Left kidney (tissue), 8 donors: ENCODE data around the gene ENPP4. TPM values are rescaled to one million over a fixed set of nuclear protein-coding genes. Genes with fewer than 3 reads are reported as not detected.
A peak's percentile ranks its signal among the peaks of the same experiment; 100 is the strongest.
"Not testable (repeated sequence)": the region's sequence is repeated elsewhere in the genome, so short reads cannot be mapped to it uniquely, and the experiment has no call there.

Experiments
- DNase-seq: peaks from one replicate; pipeline ENCODE4 v3.0.0-alpha.2; 2013
- long read RNA-seq, 8 donors: transcript quantifications; one replicate each; lab custom pipeline, GENCODE V29; 2026
- polyA plus RNA-seq: library from polyadenylated mRNA; unstranded; fragments of 120-200 nt; gene quantifications from one replicate; pipeline ENCODE4 v1.2.1, GENCODE V29; 2013; ENCODE audit not compliant: insufficient read length

The ENPP4 gene, protein sequence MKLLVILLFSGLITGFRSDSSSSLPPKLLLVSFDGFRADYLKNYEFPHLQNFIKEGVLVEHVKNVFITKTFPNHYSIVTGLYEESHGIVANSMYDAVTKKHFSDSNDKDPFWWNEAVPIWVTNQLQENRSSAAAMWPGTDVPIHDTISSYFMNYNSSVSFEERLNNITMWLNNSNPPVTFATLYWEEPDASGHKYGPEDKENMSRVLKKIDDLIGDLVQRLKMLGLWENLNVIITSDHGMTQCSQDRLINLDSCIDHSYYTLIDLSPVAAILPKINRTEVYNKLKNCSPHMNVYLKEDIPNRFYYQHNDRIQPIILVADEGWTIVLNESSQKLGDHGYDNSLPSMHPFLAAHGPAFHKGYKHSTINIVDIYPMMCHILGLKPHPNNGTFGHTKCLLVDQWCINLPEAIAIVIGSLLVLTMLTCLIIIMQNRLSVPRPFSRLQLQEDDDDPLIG
- 17.8 TPM for polyA plus RNA-seq
- long read RNA-seq, donor 1, full-length matches to known transcripts = 5 of 5 reads
- long read RNA-seq, donor 1, partial matches to known transcripts = 0 of 5 reads
- long read RNA-seq, donor 1, other reads (novel, unspliced or antisense) = 0 of 5 reads
- long read RNA-seq, donor 2, full-length matches to known transcripts = 6 of 6 reads
- long read RNA-seq, donor 2, partial matches to known transcripts = 0 of 6 reads
- long read RNA-seq, donor 2, other reads (novel, unspliced or antisense) = 0 of 6 reads
- long read RNA-seq, donor 3, full-length matches to known transcripts = 2 of 2 reads
- long read RNA-seq, donor 3, partial matches to known transcripts = 0 of 2 reads
- long read RNA-seq, donor 3, other reads (novel, unspliced or antisense) = 0 of 2 reads
- long read RNA-seq, donor 4 = 0 reads
- long read RNA-seq, donor 5, full-length matches to known transcripts = 1 of 1 reads
- long read RNA-seq, donor 5, partial matches to known transcripts = 0 of 1 reads
- long read RNA-seq, donor 5, other reads (novel, unspliced or antisense) = 0 of 1 reads
- long read RNA-seq, donor 6, full-length matches to known transcripts = 4 of 4 reads
- long read RNA-seq, donor 6, partial matches to known transcripts = 0 of 4 reads
- long read RNA-seq, donor 6, other reads (novel, unspliced or antisense) = 0 of 4 reads
- long read RNA-seq, donor 7, full-length matches to known transcripts = 7 of 7 reads
- long read RNA-seq, donor 7, partial matches to known transcripts = 0 of 7 reads
- long read RNA-seq, donor 7, other reads (novel, unspliced or antisense) = 0 of 7 reads
- long read RNA-seq, donor 8, full-length matches to known transcripts = 3 of 3 reads
- long read RNA-seq, donor 8, partial matches to known transcripts = 0 of 3 reads
- long read RNA-seq, donor 8, other reads (novel, unspliced or antisense) = 0 of 3 reads

DNA sequence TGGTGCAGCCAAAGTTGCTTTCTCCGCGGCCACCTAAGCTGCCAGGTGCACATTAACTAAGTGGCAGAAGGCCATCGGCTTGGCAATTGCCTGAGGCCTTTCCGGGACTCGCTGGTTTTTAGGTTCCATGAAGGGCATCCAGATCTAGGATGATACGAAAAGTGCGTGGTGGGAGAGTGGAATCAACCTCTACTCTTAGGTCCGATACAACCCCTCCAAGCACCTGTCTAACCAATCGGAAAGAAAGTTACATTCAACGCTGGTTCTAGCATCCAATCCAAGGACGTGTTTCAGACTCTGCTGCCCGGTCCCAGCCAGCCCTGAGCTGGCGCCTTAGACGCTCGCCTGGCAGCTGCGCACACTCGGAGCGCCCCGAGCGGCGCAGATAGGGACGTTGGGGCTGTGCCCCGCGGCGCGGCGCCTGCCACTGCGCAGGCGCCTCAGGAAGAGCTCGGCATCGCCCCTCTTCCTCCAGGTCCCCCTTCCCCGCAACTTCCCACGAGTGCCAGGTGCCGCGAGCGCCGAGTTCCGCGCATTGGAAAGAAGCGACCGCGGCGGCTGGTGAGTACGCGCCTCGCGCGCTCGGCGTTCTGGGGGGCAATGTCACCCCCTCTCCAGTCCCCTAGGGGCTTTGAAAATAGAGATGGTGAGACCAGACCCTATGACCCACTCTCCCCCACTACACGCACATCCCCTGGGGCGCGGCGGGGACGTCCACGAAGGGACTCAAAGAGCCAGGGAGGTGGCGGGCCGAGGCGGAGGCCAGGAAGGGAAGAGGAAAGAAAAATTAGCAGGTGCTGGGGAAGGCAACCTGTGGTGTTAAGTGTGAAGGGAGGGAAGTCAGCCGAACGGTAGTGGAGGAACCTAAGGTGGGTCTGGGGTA lies at the start of gene ENPP4:
TSS of gene ENPP4 (plus strand) at position 361 of the 883 bp plus-strand sequence. CDS start 9,595 bp downstream, outside the sequence.
- peak; percentile 96 for DNase-seq

DNA sequence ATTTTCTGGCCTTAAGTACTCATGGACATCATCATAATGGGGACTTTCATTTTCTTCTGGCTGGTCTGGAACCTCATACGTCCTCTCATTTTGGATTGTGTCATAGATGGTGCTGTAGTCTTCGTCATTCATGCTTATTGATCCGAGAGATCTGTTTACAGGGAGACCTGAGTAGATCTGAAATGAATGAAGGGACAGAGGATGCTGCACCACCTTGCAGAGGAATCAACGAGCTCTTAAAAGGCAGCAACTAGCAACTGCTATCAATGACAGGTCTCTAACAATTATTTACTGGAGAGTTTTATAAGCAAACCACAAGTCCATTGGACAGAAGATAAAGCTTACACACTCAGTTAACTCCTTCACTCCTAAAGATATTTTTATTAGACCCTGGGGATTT lies 49.7 kb upstream of the ENPP4 start:
- DNase-seq = no peak

DNA sequence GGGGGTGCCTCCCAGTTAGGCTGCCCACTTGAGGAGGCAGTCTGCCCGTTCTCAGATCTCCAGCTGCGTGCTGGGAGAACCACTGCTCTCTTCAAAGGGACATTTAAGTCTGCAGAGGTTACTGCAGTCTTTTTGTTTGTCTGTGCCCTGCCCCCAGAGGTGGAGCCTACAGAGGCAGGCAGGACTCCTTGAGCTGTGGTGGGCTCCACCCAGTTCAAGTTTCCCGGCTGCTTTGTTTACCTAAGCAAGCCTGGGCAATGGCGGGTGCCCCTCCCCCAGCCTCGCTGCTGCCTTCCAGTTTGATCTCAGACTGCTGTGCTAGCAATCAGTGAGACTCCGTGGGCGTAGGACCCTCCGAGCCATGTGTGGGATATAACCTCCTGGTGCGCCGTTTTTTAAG lies 44.1 kb upstream of the ENPP4 start:
- DNase-seq = not testable (repeated sequence)

DNA sequence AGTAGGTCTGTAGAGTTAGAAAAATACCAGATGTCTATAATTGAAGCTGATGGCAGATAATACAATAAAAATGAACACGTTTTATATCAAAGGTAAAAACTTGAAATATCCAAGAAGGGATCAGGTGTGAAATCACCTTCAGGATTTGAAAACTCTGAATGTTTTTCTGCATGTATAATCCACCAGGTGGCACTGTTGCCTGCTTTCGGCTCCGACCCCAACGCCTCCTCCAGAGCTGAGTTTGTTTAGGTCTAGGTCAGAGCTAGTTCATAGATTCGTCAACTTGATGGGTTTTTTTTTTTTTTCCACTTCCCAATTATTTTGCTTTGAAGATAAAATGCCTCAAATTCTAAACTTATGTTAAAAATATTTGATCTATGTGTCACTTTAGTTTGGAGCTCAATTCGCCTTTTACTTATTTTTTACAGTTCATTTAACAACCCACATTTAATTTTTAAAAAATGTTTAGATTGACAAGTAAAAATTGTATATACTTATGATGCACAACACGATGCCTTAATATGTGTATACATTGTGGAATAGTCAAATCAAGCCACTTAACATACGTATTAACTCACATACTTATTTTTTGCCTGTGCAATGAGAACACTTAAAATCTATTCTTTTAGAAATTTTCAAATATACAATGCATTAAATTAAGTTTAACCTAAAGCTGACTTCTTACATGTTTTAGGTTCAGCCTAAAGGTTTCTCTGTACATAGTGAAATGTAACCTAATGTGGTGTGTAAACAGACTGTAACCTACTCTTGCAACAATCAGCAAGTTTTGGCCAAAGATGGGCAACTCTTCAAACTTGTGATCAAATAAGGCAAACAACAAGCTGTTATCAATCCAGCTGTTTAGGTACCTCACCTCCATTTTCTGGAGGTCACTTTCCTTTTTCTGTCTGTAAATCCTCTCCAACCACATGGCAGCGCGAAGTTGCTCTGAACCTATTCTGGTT lies 39.4 kb upstream of the ENPP4 start:
- peak; percentile 62 for DNase-seq

DNA sequence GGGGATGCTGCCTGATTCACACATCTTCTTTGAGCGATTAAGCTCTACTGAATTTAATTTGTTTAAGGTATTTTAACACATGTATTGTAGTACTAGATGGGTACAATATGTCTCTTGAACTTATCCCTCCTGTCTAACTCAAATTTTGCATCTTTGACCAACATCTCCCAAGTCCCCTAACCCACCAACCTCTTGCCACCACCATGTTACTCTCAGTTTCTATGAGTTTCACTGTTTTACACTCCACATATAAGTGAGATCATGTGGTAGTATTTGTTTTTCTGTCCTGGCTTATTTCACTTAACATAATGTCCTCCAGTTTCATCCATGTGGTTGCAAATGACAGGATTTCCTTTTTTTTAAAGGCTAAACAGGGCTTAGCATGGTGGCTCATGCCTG lies 38.7 kb upstream of the ENPP4 start:
- no peak for DNase-seq

DNA sequence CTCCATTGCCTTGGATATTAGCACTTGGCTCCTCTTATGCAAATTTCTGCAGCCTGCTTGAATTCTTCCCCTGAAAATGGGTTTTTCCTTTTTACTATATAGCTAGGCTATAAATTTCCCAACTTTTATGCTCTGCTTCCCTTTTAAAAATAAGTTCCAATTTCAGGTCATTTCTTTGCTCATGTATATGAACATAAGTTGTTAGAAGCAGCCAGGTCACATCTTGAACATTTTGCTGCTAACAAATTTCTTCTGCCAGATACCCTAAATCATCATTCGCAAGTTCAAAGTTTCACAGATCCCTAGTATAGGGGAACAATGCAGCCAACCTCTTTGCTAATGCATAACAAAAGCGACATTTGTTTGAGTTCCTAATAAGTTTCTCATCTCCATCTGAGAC lies 34.5 kb upstream of the ENPP4 start:
- DNase-seq = no peak

DNA sequence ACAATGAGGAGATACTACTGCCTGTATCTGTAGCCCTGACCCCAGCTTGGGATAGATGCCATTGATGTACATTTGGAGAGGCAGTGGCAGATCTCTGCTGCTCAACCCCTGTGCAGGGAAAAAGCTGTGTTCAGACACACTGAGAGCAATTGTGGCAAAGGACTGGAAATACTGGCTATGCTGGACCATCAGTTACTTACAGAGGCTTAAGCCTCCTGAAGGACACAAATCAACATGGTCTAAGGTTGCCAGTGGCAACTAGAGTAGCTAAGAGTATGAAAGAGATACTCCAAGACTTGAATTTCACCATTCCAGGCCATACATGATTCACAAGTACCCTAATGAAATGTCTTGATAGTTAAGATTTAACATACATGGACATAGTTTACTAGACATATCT lies 32.4 kb upstream of the ENPP4 start:
- no peak for DNase-seq

DNA sequence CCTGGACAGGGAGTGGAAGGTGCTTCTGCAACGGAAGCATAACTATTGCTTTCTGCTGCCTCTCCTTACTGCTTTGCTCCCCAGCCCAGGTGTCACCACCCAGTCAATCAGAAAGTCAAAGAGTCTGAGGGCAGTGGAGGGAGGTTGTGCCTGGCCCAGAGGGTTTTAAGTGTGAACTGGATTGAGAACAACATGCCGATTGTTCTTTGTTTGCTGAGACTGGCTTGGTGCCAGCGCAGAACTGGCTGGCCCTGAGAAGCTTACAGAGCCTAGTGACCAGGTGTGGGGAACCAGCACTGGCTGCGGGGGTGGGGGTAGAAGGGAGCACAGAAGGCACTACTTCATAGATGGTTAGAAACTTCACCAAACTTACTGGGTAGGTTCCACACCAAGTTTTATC lies 31.1 kb upstream of the ENPP4 start:
- DNase-seq = no peak

DNA sequence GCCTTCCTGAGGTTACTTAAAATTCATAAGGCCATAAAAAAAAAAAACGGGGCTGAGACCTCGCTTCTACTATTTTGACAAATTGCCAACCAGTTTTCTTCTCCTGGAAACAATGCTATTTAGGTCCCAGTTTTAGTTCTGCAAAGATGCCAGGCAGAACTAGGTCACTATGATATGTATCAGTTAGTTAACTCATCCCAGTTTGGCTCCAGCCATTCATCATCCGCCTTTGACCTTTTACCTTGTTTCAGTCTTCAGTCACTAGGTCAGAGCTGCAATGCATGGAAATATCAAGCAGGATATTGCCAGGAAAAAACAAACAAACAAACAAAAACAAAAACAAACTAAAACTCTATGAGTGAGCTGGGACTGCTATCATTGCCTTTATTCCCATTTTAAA lies 29.8 kb upstream of the ENPP4 start:
- no peak for DNase-seq

DNA sequence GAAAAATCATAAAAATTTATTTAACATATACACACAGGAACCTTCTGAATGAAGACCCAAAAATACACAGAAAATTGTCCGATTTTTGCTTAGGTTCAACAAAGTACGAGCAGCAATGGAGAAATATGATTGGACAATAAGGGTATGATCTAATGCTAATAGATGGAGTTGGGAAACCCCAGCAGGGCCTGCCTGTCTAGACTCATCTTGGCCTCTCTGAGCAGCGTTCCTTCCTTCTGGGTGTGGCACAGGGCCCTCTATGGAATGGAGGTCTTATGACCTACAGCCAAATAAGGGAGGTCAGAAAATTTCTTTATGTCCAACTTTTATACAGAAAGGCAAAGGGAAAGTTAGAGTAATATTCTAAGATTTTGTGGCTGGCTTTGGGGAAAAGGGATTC lies 27.7 kb upstream of the ENPP4 start:
- DNase-seq = no peak

DNA sequence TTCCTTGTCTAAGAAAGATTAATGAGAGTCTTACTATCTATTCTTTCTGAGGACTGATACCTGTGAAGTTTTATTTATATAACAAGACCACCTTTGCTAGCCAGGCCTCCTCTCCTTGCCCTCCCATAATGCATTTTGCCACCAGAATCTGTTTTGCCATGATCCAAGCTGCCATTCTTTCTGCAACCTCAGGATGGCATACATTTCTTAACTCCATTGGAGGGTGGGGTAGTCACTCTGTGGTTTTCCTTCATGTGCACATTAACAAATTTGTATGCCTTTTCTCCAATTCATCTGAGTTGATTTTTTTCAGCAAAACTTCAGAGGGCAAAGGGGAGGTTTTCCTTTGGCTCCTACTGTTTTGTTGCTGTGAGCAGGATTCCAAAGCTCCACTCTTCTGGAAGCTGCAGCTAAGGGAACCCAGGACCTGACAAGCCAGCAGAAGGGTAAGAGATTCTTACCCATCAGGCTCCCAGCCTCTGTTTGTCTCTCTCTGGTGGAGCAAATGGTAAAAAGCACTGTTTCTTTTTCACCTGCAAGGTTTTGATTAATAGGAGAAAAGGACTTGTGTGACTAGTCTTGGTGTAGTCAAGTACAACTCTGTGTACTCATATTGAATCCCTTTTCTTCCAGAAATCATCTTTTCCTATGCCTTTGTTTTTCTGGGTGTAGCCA lies 26.2 kb upstream of the ENPP4 start:
- no peak for DNase-seq

DNA sequence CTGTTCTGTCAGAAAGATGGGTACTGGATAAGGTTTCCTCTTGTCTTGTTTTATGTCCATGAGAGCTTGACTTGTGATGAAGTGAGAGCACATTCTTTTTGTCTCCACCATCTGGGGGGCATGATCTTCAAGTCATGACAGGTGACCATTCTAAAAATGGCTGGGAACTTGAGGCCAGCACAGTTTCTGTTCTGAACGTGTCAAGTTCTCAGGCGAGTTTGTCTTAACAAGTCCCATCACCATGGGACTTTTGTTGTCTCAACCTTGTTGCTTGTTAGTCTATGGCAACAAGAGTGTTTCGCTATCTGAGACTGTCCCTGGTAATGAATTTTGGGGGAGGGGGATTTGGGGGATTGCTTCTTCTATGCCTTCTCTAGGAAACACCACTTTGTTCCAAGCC lies 25.6 kb upstream of the ENPP4 start:
- DNase-seq = no peak

DNA sequence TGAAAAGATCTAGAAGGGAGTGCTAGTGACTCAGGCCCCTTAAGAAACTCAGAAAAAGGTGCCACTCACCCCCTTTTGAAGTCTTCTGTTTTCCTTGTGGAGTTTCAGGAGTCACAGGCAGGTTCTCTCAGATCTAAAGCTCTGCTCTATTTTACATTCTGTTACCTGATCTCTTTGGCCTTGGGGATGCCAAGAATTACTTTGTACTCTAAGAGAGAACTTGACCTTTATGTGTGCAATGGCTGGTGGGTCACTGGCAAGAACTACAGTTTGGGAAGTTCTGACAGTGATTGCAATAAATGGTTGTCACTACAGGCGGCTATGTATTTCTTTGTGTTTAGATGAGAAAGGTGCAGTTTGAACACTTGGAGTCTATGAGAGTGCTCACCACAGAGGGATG lies 24.2 kb upstream of the ENPP4 start:
- no peak for DNase-seq

DNA sequence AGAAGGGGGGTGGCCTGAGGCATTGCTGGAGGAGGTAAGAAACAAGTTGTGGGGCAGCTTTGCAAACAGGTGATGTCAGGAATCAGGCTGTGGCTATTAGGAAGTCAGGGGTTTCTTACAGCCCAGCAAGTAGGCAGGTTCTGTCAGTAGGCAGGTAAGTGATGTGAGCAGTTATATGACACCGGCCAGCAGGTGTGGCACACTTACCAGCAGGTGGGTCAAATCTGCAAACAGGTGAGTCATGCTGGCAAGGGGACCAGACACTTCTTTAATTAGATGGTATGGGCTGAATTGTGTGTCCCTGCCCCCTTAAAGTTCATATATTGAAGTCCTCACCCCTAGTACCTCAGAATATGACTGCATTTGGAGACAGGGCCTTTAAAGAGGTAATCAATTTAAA lies 16.4 kb upstream of the ENPP4 start:
- no peak for DNase-seq

DNA sequence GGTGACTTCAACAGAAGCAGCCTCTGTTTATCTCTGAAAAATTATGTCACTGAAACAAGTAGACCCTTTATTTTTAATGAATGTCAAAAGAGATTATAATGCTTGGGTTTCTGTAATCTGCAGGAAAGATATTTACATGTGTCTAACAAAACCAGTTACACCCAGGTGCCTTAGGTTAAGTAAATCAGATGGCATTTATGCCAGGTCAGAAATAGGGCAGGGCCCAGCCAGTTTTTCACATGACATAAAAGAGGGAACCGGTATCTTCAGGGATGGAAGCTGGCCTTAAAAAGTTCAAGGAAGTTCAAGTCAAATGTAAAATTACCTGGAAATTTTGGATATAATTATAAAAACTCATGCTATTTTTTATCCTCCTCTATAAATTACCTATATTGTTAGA lies 14.2 kb upstream of the ENPP4 start:
- no peak for DNase-seq

DNA sequence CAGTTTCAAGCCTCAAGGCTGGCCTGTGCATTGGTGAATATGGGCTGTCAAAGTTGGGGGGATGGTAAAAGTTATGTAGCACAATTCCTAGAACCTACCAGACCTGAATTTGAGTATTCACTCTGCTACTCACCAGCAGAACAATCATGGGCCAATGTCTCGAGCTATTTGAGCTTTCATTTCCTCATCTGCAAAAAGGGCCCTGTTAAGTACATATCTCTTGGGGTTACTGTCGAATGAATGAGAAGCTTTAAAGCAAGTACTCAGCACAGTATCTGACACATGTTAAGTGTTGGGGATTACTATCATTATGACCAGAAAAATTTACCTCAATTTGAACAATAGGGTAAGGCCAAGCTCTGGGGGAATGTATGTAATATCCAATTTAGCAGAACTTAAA lies 13.5 kb upstream of the ENPP4 start:
- no peak for DNase-seq

DNA sequence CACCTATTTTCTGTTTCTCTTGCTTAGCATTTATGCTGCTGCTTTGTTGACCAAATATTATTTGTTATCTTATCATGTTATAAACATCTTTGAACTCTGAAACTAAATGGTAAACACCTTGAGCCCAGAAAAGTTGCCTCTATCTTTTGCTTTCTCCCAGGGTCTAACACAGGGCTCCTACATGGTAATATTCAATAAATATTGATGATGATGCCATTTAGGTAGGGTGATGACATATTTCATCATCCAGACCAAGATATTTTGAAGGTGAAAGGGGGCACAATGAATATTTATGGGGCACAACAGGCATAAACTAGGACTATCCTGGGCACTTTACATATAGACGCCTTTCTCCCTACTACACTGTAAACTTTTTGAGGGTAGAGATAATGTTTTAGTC lies 11.6 kb upstream of the ENPP4 start:
- no peak for DNase-seq

DNA sequence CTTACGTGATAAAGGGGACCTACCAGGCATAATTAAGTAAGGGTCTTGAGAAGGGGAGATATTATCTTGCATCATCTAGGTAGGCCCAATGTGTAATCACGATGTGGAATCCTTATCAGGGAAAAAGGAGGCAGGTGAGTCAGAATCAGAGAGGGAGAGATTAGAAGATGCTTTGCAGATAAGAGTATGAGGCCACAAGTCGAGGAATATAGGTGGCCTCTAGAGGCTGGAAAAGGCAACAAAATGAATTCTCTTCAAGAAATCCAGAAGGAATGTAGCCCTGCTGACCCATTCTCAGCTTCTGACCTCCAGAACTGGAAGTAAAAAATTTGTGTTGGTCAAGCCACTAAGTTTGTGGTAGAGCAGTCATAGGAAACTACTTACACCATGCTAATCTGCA lies 11.0 kb upstream of the ENPP4 start:
- no peak for DNase-seq

DNA sequence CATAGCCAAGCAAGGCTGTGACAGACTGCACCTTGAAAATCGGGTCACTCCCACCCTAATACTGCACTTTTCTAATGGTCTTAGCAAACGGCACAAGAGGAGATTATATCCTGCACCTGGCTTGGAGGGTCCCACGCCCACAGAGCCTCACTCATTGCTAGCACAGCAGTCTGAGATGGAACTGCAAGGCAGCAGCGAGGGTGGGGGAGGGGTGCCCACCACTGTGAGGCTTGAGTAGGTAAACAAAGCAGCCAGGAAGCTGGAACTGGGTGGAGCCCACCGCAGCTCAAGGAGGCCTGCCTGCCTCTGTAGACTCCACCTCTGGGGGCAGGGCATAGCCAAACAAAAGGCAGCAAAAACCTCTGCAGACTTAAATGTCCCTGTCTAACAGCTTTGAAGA lies 10.1 kb upstream of the ENPP4 start:
- not testable (repeated sequence) for DNase-seq
